NT2/D1 (cell line): ENCODE results near the gene JDP2.

ENCODE experiments used
- SUZ12 ChIP-seq: IDR thresholded peaks from 2 replicates; pipeline ENCODE4 v1.6.1; 2011; ENCODE audit not compliant: insufficient read length, insufficient read depth; ENCODE audit errors: extremely low read depth
- YY1 ChIP-seq: IDR thresholded peaks from 2 replicates; pipeline ENCODE4 v1.6.1; 2011; ENCODE audit not compliant: insufficient read length, insufficient read depth
- ZNF274 ChIP-seq: IDR thresholded peaks from 2 replicates; pipeline ENCODE4 v1.6.1; 2011; ENCODE audit warnings: mild to moderate bottlenecking, low read depth, low read length

DNA sequence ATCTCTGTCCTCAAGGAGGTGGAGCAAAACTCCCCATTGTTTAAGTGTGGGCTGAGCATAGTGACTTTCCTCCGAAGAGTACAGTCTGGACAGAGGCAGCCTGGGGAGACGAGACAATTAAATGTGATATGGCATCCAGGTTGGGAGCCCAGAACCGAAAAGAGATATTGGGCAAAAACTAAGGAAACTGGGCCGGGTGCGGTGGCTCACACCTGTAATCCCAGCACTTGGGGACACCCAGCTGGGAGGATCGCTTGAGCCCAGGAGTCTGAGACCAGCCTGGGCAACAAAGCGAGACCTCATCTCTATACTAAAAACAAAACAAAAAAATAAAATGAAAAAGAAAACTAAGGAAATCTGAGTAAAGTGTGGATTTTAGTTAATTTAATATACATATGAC is 35.9 kb upstream of the JDP2 start:
- TF ChIP-seq YY1 (no peak), ZNF274 (no peak), SUZ12 (no peak)
